Ovary (tissue), 3 donors: Measurements from ENCODE around the gene TM7SF3.
"Not testable (repeated sequence)": the region's sequence is repeated elsewhere in the genome, so short reads cannot be mapped to it uniquely, and the experiment has no call there.

ENCODE experiments used
- CTCF ChIP-seq, 3 donors: fragments of 450-650 bp in 2 of 3; fragments of 200-600 bp in 1 of 3; IDR thresholded peaks; one replicate each; pipeline versions ENCODE4 v1.5.1 to v1.8.0; 2016 to 2022; ENCODE audit warnings: antibody characterized with exemption in 3 of 3, mild to moderate bottlenecking in 1 of 3
- POLR2A ChIP-seq: fragments of 450-650 bp; IDR thresholded peaks from one replicate; pipeline ENCODE4 v1.6.1; 2017; ENCODE audit warnings: antibody characterized with exemption, mild to moderate bottlenecking, moderate library complexity
- donor health status: DM: no; HTN: no; CAD: no.

- TF ChIP-seq CTCF (IDR thresholded peaks at IDR 0.05); POLR2A: not testable (repeated sequence)
Observed at GRCh38 chr12:26961391-26961790, 52.8 kb downstream of the TM7SF3 start.
